HEK293 (cell line): Measurements from ENCODE around the gene ASPSCR1.

Source experiments
- ZNF214 ChIP-seq: fragments of 450-650 bp; formaldehyde crosslinking; IDR thresholded peaks from 2 replicates; pipeline ENCODE4 v1.5.1; 2017; ENCODE audit warnings: missing biosample characterization, mild to moderate bottlenecking, missing genetic modification characterization, borderline replicate concordance
- ZNF23 ChIP-seq: fragments of 450-650 bp; formaldehyde crosslinking; IDR thresholded peaks from 2 replicates; pipeline ENCODE4 v1.5.1; 2016; ENCODE audit warnings: missing biosample characterization, missing genetic modification characterization, borderline replicate concordance
- ZNF302 ChIP-seq: fragments of 450-650 bp; formaldehyde crosslinking; IDR thresholded peaks from 2 replicates; pipeline ENCODE4 v1.5.1; 2016; ENCODE audit warnings: missing biosample characterization, missing genetic modification characterization, low read depth
- ZNF350 ChIP-seq: fragments of 450-650 bp; formaldehyde crosslinking; IDR thresholded peaks from 2 replicates; pipeline ENCODE4 v1.5.0; 2017; ENCODE audit warnings: missing biosample characterization, mild to moderate bottlenecking, missing genetic modification characterization
- ZNF423 ChIP-seq: fragments of 450-650 bp; formaldehyde crosslinking; IDR thresholded peaks from 2 replicates; pipeline ENCODE4 v1.5.1; 2016; ENCODE audit warnings: missing biosample characterization, missing genetic modification characterization
- ZNF529 ChIP-seq: fragments of 450-650 bp; formaldehyde crosslinking; IDR thresholded peaks from 2 replicates; pipeline ENCODE4 v1.5.1; 2017; ENCODE audit warnings: missing genetic modification characterization, missing biosample characterization; ENCODE audit not compliant: insufficient replicate concordance
- ZNF555 ChIP-seq: fragments of 450-650 bp; formaldehyde crosslinking; conservative IDR thresholded peaks from 2 replicates; pipeline ENCODE4 v1.5.1; 2017; ENCODE audit warnings: missing biosample characterization, mild to moderate bottlenecking, missing genetic modification characterization, inconsistent platforms
- ZNF76 ChIP-seq: fragments of 450-650 bp; formaldehyde crosslinking; IDR thresholded peaks from 2 replicates; pipeline ENCODE4; 2016; ENCODE audit warnings: low read depth, missing biosample characterization, missing genetic modification characterization, borderline replicate concordance
- ZNF776 ChIP-seq: fragments of 450-650 bp; formaldehyde crosslinking; IDR thresholded peaks from 2 replicates; pipeline ENCODE4 v1.5.0; 2017; ENCODE audit warnings: missing biosample characterization, missing genetic modification characterization, borderline replicate concordance
- TF ChIP-seq, protein P1 (sequence below): fragments of 450-650 bp; formaldehyde crosslinking; IDR thresholded peaks from 2 replicates; pipeline ENCODE4 v1.5.1; 2016; ENCODE audit warnings: missing biosample characterization, missing genetic modification characterization

DNA sequence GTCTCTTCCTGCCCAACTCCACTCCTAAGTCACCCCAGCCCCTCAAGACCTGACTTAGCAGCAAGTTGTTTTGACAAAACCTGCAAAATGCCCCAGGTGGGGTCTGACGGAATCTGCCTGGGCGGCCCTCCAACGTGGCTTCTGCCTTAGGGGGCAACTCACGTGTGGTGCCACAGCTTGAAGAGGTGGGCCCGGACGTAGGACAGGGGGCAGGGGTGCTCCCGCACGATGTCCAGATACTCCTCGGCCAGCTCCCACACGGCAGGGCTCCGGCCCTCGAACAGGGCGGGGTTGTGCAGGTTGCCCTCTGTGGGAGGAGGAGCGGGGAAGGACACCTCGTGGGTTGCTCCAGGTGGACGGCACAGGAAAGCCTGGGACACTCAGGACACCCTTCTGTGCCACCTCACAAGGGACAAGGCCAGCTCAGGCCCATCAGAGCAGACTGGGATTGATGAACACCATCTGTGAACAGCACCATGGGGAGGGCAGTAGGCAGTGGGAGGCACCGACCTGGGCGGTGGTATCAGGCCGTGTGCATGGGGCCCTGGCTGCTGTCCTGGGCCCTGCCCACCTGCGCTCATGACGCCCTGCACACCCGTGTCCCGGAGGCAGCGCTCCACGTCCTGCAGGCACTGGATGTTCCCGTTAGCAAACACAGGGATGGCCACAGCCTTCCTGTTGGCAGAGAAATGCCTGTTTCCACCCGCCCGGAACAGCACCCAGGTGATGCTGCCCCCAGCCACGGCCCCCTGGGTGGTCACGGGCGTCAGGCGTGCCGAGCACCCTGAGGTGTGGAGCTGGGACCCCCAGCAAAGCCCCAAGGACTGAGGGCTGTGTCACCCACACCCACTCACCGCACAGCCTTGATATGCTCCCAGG lies 83.9 kb downstream of the ASPSCR1 start:
- TF ChIP-seq ZNF350 (no peak), ZNF302 (tag by site-specific recombination) (no peak), ZNF214 (tag by site-specific recombination) (no peak), ZNF555 (tag by site-specific recombination) (no peak), ZNF529 (no peak), ZNF423 (no peak), ZNF776 (tag by site-specific recombination) (no peak), ZNF76 (tag by site-specific recombination) (no peak), ZNF23 (tag by site-specific recombination) (no peak)
- TF ChIP-seq, protein P1, sequence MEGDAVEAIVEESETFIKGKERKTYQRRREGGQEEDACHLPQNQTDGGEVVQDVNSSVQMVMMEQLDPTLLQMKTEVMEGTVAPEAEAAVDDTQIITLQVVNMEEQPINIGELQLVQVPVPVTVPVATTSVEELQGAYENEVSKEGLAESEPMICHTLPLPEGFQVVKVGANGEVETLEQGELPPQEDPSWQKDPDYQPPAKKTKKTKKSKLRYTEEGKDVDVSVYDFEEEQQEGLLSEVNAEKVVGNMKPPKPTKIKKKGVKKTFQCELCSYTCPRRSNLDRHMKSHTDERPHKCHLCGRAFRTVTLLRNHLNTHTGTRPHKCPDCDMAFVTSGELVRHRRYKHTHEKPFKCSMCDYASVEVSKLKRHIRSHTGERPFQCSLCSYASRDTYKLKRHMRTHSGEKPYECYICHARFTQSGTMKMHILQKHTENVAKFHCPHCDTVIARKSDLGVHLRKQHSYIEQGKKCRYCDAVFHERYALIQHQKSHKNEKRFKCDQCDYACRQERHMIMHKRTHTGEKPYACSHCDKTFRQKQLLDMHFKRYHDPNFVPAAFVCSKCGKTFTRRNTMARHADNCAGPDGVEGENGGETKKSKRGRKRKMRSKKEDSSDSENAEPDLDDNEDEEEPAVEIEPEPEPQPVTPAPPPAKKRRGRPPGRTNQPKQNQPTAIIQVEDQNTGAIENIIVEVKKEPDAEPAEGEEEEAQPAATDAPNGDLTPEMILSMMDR (tag by site-specific recombination) = no peak
